NCI-H524 treated with DMSO at 0.1 percent for 48 hours (cell line): Measurements from ENCODE around the gene INSIG1.
A peak's percentile ranks its signal among the peaks of the same experiment; 100 is the strongest.

Source experiments
- DNase-seq: peaks from one replicate; lab custom pipeline; 2025; lab: John Stamatoyannopoulos, UW

INSIG1 gene

DNA sequence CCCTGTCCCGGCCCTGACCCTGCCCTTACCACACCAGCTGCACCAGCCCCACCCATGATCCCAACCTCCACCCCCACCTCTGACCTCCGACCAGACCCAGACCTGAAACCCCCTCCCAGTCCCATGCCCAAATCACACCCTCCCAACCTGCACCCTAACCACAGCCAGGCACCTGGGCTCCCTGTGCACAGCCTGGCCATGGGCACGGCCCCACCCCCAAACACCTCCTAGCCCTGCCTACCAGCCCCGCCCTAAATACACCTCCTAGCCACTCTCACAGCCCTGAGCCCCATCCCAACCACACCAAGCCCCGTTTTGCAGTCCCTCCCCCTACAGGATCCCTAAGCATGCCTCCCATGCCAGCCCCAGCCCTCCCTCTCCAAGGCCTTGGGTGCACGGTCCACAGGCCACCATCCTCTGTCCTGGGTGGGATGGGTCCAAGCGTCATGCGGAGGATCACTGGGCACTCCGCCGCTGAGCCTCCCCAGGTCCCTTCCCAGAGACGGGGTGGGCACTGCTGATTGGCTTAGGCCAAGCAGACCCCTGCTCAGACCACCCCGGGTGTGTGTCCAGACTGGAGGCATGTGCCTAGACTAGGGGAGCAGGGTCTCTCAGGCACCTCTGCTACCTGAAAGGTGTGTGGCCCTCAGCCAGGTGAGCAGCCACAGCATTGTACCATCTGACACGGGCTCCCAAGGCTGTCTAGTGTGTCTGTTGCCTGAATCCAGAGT is 30.1 kb downstream of the INSIG1 start:
- no peak for DNase-seq

DNA sequence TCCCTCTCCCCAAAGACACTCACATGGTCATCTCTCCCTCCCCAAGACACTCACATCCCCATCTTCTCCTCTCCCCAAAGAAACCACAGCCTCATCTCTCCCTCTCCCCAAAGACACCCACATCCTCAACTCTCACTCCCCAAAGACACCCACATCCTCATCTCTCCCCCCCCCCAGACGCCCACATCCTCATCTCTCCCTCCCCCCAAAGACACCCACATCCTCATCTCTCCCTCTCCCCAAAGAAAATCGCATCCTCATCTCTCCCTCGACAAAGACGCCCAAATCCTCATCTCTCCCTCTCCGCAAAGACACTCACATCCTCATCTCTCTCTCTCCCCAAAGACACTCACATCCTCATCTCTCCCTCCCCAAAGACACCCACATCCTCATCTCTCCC is 31.5 kb downstream of the INSIG1 start:
- no peak for DNase-seq

DNA sequence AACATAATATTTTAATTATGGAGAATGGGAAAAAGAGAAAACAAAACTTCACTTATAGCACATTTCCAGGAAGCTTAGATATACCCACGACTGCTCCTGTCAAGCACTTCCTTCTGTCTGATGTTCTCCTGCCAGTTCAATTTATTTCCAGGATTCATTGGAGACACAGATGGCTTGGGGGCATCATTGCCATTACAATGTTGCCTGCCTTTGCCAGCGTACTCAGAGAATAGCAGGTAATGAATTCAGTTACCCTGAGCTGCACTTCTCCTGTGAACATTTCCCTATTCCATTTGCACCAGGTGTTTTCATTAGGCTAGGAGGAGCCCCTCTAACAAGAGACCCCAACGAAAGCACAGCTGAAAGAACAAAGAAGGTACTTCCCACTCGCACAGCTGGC is 33.7 kb downstream of the INSIG1 start:
- DNase-seq = no peak

DNA sequence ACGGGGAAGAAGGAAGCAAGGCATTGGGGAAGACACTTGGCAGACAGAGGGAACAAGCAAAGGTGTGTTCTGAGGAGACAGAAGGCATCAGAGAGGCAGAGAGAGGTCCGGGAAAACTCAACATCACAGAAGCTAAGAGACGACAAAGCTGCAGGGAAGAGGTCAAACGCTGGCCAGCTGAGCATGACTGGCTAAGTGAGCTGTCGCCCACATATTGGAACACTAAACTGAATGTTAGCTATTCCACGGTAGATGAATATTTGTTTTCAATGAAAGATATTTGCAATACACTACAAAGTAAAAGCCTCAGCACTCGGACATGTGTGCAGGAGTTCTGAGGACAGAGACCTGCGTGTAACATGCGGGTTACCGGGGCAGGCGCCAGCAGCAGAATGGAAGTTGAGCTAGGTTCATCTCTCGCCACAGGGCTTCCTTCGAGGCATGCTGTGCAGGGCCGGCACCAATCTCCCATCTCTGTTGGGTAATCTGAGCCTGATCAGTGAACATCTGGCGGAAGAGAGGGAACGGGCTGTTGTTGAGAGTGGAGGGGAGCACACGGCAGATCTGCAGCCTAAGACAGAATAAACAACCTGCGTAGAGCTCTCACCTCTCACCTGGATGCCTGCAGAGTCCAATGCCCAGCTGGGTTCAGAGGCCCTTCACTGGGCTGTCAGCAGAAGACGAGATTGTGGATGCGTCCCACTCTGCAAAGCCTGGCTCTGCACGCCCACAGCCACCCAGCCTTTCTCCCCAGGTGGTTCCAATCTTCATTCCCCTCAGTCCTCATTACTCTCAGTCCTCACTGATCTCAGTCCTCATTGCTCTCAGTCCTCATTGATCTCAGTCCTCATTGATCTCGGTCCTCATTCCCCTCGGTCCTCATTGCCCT is 35.9 kb downstream of the INSIG1 start:
- peak; percentile 34 for DNase-seq

DNA sequence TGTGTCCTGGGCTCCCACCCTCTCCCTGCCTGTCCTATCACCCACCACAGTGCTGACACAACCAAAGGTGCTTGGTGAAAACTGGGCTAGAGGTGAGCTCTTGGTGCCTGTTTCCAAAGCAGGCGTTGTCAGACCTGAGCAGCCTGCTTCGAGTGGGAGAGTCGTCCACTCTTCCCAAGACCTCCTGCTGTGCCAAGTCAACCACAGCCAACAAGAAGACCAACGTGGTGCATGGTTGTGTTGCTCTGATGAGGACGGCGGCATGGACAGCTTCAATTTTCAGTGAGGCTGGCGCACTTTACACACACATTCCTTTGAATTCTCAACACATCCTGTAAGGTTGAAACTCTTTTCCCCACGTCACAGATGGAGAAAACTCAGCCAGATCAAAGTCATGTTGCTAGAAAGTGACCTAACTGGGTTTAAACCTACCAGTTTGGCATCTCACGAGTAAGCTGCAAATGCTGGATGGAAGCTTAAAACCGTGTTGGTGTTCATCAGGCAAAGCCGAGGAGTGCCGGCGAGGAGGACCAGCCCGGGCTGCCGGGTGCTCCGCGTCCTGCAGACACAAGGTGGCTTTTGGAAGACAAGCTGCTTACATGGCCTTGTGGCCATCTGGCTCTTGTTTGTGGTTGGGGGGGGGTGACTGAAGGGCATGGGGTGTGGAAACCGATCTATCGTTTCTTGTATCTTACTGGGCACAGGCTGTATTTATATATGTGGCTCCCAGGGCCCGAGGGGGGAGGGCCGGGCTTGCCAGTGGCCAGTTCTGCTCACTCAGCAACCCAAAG is 39.3 kb downstream of the INSIG1 start:
- DNase-seq = peak; percentile 22

DNA sequence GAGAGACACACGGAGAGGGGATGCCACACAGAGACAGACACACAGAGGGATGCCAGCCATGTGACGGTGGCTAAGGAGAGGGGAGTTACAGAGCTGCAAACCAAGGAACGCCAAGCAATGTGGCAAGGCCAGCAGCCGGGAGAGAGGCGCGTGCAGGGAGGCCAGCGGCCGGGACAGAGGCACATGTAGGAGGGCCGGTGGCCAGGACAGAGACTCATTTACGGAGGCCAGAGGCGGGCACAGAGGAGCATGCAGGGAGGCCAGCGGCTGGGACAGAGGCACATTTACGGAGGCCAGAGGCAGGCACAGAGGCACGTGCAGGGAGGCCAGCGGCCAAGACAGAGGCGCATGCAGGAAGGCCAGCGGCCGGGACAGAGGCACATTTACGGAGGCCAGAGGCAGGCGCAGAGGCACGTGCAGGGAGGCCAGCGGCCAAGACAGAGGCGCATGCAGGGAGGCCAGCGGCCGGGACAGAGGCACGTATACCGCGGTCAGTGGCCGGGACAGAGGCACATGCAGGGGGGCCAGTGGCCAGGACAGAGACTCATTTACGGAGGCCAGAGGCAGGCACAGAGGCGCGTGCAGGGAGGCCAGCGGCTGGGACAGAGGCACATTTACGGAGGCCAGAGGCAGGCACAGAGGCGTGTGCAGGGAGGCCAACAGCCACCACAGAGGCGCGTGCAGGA is 40.4 kb downstream of the INSIG1 start:
- no peak for DNase-seq

DNA sequence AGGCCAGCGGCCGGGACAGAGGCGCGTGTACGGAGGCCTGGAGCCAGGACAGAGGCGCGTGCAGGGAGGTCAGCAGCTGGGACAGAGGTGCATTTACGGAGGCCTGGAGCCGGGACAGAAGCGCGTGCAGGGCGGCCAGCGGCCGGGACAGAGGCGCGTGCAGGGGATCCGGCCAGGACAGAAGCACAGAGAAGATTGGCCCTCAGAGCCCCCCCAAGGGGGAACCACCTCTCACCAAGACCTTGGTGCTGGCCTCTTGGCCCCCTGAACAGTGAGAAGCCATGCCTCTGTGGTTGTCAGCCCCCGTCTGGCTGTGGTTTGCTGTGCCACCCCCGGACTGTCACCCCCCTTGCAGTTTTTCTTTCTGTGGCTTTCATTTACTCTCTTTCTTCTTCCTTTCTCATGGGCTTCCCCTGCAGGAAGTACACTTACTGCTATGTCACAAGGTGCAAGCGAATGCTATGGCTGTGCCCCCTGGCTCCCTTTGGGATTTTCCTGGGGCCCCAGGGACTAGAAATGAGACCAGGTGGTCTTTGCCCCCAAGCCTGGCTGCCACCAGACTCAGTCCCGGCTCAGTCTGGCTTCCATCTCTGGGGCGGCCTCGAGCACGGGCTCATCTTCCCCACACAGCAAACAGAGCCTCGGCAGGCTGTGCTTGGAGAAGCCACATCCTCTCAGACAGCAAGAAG is 41.1 kb downstream of the INSIG1 start:
- DNase-seq = no peak

DNA sequence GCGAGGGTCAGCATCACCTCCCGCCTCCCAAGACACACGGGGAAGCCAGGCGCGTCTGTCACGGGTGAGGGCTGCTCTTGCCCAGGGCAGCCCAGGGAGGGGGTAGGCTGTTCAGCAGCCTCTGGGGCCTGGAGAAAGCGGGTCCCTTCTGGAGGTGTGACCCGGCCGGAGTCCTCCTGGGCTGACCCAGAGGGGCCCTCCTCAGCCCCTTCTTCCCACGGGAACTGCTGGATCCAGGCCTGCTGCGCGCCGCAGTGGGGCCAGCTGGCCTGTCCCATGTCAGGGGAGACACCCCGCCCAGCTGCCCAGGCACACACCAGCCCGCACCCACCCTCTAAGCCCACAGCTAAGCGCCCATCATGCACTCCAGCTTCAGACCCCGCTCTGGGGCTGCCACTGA is 41.8 kb downstream of the INSIG1 start:
- DNase-seq = no peak

DNA sequence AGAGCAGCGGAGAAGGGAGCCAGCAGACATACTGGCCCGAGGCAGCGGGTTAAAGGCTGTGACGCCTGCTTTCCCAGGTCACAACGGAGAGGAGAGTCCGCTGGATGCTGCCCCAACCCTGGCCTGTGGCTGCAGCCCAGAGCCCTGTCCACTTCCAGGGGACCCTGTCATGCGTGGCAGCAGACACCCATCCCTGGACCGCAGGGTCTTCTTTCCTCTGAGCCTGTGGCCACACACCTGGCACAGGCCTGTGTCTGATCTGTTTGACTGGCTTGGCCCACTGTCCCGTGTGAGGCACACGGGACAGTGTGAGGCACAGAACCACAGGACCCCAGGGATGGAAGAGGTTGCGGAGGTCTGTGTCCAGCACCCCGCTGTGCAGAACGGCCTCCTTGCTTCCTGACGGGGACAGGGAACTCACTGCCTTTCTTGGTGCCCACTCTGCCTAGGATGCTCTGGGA is 42.4 kb downstream of the INSIG1 start:
- no peak for DNase-seq

DNA sequence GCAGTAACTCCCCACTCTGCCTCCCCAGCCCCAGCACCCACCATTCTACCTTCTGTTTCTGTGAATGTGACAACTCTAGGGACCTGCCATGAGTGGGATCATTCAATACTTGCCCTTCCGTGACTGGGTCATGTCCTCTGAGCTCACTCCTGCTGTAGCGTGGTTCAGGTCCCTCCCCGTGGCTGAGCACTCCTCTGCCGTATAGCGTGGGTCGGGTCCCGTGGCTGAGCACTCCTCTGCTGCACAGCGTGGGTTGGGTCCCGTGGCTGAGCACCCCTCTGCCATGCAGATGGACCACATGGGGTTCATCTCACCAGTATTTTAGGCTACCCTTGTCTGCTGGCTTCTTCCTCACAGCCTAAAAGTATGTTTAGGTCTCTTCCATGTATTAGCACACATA is 43.0 kb downstream of the INSIG1 start:
- no peak for DNase-seq

DNA sequence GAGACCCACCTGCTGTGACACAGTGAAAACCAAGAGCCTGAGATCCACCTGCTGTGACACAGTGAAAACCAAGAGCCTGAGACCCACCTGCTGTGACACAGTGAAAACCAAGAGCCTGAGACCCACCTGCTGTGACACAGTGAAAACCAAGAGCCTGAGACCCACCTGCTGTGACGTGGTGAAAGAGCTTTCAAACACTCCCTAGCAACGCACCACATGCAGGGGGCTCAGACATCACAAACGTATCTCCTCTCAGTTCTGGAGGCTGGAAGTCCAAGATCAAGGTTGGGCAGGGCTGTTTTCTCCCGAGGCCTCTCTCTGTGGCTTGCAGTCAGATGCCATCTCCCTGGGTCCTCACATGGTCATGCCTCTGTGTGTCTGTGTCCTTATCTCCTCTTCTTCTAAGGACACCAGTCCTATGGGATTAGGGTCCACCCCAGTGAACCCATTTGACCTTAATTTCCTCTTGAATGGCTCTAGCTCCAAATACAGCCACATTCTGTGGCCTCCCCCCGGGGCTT is 43.8 kb downstream of the INSIG1 start:
- DNase-seq = no peak

DNA sequence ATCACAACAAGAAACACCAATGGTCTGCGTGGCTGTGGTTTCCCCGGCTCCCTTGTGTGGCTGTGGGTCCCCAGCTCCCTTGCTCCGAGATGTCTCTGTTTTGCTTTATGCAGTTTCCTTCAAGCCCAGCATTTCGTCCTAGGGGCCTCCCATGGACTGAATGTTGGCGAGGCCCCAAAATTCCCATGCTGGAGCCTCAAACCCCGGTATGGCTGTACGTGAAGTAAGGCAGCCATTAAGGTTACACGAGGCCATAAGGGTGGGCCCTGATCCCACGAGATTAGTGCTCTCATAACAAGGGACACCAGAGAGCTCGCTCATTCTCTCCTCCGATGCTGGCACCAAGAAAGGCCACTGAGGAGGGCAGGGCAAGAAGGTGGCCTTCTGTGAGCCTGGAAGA is 44.6 kb downstream of the INSIG1 start:
- DNase-seq = no peak

DNA sequence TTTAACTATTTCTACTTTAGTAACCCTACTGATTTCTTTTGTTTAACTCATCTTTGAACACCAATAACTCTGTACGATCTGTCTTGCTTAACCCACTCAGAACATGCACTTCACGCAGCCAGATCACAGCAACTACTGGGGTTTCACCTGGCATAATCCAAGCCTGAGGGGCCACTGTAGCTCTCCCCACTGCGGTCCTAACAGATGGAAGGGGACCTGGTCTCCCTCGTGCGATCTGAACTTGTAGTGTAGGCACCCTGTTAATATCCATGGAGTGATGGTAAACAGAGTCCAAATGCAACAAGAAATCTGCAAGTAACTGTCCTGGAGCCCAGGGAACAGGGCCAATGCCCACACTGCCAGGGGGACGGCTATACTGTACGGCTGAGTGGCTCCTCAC is 45.5 kb downstream of the INSIG1 start:
- DNase-seq = no peak

DNA sequence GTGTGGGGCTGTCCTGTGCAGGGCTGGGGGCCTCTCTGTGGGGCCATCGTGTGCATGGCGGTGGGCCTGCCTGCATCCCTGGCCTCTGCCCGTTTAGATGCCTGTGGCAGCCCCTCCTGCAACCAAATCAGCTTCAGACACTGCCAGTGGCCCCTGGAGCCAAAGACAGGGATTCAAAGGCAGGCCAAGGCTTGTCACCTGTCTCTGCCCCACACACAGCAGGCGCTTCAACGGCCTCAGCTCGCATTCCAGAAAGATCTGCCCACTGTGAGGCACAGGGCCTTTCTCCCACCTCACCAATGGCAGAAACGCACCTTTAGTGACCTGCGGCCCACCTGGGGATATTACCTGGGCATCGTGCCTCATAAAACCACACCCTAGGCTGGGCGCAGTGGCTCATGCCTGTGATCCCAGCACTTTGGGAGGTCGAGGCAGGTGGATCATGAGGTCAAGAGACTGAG is 46.0 kb downstream of the INSIG1 start:
- DNase-seq = no peak

DNA sequence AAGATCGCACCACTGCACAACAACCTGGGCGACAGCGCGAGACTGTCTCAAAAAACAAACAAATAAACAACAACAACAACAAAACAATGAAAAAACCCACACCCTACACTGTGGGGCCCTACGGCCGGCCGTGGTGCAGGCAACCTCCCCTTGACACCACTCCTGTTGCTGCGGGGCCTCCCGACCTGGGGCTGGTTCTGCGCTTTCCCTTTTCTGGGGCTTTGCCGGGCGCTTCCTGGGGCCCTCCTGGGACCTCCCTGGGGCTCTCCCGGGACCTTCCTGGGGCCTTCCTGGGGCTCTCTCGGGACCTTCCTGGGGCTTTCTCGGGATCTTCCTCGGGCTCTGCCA is 46.6 kb downstream of the INSIG1 start:
- no peak for DNase-seq

DNA sequence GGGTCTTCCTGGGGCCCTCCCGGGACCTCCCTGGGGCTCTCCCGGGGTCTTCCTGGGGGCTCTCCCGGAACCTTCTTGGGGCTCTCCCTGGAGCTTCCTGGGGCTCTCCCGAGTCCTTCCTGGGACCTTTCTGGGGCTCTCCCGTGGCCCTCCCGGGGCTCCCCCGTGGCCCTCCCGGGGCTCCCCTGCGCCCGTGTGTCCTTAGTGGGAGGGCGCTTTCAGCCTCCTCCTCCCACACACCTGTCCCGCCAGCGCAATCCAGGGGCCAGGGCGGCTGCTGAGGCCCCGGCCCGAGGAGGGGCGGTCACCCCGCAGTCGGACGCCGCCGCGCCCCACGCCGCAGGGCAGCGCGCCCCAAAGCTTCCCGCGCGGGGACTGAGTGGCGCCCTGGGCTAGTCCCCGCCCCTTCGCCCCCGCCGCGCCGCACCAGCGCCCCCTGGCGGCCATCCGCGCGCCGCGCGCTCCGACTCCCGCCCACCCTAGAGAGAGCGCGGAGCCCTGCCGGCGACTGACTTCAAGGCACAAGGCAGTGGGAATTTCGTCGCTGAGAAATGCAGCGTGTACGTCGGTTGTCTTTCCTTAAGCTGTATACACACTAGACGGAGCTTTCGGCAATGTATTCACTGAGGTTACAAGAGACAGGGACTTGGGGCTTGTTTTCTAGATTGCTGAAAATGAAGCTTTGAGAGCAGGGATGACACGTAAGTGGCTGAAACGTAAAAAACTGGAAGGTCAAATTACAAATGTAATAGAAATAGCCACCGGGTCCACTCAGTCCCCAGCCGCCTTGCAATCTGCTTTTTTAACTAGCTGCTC is 47.1 kb downstream of the INSIG1 start:
- no peak for DNase-seq

DNA sequence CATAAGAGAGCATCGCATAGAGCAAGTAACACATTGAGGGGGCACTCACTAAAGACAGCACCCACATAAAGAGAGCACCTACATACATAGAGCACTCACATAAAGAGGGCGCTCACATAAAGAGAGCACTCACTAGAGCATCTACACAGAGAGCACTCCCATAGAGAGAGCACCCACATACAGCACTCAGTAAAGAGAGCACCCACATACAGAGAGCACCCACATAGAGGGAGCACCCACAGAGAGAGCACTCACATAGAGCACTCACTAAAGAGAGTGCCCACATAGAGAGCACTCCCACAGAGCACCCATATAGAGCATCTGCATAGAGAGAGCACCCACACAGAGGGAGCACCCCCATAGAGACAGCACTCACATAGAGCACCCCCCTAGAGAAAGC is 47.8 kb downstream of the INSIG1 start:
- no peak for DNase-seq

DNA sequence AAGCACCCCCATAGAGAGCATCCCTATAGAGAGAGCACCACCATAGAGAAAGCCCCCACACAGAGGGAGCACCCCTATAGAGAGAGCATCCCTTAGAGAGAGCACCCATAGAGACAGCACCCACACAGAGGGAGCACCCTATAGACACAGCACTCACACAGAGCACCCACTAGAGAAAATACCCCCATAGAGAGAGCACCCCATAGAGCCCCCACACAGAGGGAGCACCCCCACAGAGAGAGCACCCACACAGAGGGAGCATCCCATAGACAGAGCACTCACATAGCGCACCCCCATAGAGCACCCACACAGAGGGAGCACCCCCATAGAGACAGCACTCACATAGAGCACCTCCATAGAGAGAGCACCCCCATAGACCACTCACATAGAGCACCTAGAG is 48.6 kb downstream of the INSIG1 start:
- DNase-seq = no peak

DNA sequence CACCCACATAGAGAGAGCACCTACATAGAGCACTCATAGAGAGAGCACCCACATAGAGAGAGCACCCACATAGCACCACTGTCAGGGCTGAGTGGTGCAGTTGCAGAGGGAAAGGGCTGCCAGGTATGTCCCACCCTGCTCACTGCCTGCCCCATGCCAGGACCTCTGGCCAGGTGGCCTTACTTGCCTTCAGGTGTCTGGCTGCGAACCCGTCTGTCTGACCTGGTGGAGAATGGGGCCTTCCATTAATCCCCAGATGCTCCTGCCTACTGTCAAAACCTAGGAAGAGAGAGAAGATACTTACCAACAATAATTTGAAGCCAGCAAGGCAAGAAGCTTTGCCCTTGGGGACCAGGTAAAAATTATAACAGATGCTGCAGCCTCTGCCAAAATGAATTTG is 51.1 kb downstream of the INSIG1 start:
- no peak for DNase-seq

DNA sequence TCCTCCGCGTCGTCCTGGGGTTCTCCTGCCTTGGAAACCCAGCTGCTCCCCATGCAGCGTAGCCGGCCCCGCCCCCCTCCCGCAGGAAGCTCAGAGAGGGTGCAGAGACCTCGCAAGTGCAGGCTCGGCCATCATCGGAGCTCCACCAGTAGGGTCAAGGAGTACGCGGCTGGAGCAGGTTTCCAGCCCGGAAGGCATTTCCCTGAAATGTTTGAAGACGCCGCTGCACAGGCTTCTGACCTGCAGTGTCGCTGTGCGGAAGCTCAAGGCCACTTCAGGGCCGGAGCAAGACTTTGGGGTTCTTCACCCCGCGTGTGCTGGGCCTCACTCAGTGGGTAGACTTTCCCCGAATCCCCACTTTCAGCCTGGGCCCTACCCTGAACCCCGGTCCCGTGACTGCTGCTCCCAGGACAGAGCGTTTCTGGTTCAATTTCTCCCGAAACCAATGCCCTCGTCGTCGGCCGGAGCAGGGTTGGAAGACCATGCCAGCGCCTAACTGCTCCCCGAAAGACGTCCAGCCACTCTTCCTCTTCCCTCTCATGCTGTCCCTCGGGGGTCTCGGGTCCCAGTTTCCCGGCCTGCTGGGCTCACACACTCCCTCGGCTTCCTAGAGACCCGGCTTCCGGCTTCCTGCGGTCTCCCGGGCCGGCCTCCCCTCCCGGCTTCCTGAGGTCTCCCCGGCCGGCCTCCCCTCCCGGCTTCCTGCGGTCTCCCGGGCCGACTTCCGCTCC is 52.1 kb downstream of the INSIG1 start:
- DNase-seq = no peak
